HG02852 (cell line): ENCODE data around the gene C2orf72.
"Not testable (repeated sequence)": the region's sequence is repeated elsewhere in the genome, so short reads cannot be mapped to it uniquely, and the experiment has no call there.

Experiments
- ATAC-seq: cut with Tn5 transposase; IDR thresholded peaks from one replicate; pipeline ENCODE4 v1.9.1; 2021; ENCODE audit warnings: mild to moderate bottlenecking, moderate library complexity; ENCODE audit not compliant: unreplicated experiment

The C2orf72 gene

DNA sequence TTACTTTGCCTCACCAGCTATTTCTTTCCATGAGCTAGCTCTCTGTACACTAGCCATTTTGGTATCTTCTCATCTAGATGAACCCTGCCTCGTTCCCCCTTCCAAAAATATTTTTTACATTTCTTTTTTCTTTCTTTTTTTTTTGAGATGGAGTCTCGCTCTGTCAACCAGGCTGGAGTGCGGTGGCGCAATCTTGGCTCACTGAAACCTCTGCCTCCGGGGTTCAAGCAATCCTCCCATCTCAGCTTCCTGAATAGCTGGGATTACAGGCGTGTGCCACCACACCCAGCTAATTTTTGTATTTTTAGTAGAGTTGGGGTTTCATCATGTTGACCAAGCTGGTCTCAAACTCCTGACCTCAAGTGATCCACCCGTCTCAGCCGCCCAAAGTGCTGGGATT is 30.2 kb downstream of the C2orf72 start:
- not testable (repeated sequence) for ATAC-seq

DNA sequence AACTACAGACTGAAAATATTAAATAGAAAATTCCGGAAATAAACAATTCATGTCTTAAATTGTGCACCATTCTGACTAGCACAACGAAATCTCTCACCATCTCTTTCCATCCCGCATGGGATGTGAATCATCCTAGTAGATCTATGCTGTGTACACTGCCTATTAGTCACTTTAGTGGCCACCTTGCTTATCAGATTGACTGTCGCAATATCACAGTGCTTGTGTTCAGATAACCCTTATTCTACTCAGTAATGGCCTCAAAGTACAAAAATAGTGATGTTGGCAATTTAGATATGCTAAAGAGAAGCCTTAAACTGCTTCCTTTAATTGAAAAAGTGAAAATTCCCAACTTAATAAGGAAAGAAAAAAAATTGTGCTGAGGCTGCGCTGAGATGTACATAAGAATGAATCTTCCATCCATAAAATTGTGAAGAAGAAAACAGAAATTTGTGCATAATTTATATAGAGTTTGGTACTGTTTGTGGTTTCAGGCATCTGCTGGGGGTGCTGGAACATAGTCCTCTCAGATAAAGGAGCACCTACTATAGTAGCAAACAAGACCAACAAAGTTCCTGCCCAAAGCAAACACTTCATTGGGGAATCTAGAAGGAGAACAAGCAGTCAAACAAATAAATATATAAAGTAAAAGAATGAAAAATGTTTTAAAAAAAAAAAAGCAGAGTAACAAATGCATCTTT is 31.4 kb downstream of the C2orf72 start:
- no peak for ATAC-seq

DNA sequence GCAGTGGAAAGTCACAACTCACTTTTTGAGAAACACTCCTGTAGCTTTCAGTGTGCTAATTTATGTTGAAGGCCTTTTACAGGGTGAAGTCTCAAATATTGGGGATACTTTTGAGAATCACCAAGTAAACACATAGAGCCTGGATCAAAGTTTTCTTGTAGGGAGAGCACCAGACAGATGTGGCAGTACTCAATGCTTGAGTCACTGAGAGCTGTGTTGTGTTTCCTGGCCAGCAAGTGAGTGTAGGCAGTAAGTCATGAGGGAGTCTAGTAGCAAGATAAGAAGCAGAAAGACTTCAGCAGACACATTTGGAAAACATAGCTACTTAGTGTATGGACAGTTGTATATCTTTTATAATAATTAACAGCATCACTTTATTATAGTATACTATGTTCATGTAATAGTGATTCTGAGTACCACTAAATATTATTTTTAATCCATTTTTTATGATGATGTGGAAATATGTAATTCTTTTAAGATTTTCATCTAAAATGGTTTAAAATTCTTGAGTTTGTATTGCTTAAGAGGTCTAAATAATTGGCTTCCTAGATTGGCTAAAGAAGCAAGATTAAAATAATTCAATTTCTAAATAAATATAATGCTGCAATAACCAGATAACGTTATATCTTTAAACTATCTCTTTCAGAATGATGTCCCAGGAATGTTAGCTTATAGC is 32.2 kb downstream of the C2orf72 start:
- ATAC-seq, result no peak

DNA sequence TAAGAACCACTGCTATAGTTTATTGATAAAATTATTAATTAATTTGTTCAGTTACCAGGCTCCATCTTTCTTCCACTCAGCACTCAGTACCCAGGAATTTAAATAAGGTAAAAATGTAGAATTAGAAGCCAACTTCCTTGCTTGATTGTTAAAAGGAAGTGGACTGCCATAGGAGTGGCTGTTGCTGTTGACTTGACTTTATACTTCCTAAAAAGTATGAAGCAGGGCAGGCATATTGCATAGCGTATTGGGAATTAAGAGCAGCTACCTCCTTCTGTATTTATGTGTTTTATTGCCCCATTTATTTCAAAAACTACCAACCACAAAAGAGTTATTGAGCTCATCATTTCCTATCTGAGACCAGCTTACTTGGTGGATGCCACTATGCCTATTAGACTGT is 47.2 kb downstream of the C2orf72 start:
- ATAC-seq, result no peak

DNA sequence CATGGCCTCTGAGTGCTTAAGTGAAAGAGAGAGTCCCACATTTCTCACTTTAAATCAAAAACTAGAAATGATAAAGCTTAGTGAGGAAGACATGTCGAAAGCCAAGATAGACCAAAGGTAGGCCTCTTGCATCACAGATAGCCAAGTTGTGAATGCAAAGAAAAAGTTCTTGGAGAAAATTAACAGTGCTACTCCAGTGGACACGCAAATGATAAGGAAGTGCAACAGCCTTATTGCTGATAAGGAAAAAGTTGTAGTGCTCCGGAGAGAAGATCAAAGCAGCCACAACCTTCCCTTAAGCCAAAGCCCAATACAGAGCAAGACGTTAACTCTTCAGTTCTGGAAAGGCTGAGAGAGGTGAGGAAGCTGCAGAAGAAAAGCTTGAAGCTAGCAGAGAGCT is 51.4 kb downstream of the C2orf72 start:
- ATAC-seq, result no peak

DNA sequence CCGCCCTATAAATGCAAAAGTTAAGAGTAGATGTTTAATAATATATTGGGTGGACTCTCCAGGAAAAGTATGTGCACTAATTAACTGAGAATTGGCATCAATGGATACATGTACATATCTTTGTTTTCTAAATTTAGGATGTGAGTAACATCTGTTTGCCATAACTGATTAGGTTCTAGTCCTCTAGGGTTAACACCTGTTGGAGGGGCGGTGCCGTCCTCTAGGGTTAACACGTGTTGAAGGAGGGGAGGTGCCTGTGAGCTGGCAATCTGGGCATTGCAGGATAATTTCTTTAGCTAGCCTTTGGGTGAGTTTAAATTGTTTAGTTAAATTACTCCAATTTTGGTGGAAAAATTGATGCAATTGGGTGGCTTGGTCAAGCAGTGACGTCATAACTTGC is 56.6 kb downstream of the C2orf72 start:
- no peak for ATAC-seq

DNA sequence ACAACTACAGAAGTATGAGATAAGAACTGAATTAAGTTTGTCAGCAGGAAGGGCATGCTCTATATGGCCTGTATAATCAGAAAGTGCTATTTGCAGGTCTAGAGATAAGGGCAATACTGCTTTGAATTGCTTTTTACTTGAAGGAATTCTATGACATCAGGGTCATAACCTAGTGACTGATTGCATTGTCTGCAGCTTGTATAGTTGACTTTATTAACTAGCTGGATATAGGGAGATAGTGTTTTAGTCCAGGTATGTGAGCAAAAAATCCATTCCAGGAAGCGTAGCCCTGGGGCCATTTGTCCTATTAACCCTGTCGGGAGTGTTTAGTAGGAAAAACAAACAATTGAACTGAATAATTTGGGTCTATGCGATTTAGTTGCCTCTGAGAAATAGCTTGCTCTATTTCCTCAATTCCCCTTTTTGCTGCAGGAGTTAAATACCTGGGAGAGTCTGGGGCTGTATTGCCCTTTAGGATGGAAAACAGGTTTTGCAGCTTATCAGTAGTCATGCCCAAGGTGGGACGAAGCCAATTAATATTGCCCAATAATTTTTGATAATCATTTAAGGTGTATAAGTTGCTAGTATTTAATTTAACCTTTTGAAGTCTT is 57.5 kb downstream of the C2orf72 start:
- ATAC-seq, result no peak
